HG03139 (cell line): Measurements from ENCODE around the gene RAB3A.
"Not testable (repeated sequence)": the region's sequence is repeated elsewhere in the genome, so short reads cannot be mapped to it uniquely, and the experiment has no call there.

ENCODE experiments used
- ATAC-seq: cut with Tn5 transposase; IDR thresholded peaks from one replicate; pipeline ENCODE4 v1.9.1; 2021; ENCODE audit not compliant: unreplicated experiment

RAB3A gene

GRCh38 chr19:18171605-18172327 is 32.1 kb downstream of the RAB3A start:
- ATAC-seq, result no peak

DNA sequence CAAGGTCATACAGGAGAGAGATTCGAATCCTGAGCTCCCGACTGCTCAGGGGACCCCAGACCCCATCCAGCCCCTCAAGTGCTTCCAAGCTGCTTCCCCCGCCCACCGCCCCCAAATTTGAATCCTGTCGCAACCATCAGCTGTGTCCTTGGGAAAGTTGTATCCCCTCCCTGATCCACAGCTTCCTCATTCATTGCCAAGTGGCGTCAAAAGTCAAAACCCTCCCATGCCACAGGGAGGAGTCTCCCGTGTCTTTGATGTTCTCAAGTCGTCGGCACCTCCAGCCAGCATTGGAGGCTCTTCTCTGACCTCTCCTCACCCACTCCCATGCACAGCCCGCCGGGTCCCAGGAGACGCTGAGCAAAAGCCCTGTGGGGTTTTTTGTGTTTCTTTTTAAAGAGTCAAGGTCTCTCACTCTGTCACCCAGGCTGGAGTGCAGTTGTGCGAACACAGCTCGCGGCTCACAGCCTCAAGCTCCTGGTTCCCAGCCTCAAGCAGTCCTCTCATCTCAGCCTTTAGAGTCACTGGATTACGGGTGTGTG is 33.1 kb downstream of the RAB3A start:
- ATAC-seq, result no peak

DNA sequence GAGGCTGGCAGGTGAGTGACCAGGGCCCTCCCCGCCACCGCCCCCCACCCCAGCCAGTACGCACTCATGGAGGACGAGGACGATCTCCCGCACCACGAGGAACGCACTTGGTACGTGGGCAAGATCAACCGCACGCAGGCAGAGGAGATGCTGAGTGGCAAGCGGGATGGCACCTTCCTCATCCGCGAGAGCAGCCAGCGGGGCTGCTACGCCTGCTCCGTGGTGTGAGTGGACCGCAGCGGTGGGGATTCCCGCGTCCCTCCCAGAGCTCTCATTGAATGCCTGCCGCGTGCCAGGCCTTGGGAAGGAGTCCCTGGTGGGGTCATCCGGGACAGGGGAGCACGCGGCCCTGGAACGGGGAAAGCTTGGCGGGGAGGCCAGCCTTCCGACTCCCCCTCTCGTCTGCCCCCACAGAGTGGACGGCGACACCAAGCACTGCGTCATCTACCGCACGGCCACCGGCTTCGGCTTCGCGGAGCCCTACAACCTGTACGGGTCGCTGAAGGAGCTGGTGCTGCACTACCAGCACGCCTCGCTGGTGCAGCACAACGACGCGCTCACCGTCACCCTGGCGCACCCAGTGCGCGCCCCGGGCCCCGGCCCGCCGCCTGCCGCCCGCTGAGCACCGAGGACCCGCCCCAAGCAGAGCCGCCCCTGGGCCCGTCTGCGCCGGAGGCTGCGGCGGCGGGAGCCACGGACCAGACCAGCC is 35.0 kb downstream of the RAB3A start:
- ATAC-seq, result no peak

DNA sequence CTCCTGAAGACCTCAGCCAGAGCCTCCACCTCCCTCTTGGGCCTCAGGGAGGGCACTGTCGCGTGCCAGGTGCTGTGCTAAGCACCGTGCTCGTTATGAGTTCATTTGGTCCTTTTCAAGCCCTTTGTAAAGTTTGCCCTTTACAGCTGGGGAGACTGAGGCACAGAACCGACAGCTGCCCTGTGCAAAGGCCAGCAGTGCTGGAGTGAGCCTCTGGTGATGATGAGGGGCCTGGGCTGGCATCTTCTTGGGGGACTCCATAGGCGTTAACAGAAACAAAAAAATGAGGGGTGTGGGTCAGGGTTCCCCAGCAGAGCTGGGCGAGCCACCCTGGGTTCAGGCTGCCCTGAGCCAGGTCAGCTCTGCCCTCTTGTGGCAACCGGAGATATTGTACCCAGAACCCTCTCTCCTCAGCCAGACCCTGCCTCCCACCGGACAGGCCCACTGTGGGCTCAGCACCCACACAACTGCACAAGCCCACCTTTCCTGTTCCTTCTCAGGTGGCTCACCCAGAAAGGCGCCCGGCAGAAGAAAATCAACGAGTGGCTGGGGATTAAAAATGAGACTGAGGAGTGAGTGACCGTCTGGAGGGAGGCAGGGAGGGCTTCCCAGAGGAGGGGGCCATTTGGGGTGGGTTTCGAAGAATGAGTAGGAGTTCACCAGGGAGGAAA is 35.7 kb downstream of the RAB3A start:
- ATAC-seq, result no peak

GRCh38 chr19:18167011-18167410 is 36.8 kb downstream of the RAB3A start:
- ATAC-seq, result no peak

- ATAC-seq, result no peak
Measured at GRCh38 chr19:18165794-18166544, 37.9 kb downstream of the RAB3A start.

DNA sequence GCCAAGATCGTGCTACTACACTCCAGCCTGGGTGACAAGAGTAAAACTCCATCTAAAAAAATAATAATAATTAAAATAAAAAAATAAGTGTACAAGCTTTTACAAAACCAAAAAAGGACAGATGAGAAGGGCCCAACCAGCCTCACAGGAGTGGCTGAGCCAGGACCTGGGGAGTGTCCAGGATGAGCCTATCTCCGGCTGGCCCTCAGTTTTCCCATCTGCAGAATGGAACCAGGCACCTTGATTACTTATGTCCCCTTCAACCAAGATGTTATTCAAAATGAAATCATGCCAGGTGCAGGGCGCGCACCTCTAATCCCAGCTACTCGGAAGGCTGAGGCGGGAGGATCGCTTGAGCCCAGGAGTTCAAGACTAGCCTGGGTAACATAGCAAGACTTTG is 39.8 kb downstream of the RAB3A start:
- no peak for ATAC-seq

DNA sequence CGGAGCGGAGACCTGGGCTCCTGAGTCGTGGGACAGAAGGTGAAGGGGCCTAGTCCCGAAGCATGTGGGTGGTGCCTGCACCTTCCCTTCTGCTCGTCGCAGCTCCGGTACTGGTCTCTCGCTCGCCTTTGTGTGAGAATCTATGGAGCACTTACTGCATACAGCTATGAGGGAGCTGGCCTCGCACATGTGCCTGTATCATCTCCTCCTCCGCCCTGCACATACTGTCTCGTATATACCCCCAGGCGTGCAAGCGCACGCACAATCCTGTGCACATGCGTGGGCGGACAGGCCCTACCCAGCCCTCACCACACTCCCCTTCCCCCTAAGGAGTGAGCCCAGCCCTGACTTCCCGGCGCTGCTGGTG is 42.2 kb downstream of the RAB3A start:
- no peak for ATAC-seq

DNA sequence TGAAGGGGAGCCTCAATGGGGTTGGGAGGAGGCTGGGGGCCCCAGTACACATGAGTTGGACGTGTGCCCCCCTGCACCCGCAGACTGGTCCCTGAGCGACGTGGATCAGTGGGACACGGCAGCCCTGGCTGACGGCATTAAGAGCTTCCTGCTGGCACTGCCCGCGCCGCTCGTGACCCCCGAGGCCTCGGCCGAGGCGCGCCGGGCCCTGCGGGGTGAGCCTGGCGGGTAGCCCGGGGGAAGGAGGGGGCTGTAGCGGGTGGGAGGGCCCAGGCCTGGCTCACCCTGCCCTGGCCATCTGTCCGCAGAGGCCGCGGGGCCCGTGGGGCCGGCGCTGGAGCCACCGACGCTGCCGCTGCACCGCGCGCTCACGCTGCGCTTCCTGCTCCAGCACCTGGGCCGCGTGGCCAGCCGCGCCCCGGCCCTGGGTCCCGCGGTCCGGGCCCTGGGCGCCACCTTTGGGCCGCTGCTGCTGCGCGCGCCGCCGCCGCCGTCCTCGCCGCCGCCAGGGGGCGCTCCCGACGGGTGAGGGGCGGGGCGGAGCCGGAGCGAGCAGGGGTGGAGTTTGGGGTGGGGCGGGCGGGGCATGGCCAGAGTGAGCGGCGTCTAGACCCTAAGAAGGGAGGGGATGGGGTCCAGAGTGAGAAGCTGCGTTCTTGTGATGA is 42.7 kb downstream of the RAB3A start:
- peak; percentile 56 for ATAC-seq

GRCh38 chr19:18160493-18160970 is 43.3 kb downstream of the RAB3A start:
- no peak for ATAC-seq

- no peak for ATAC-seq
Measured at GRCh38 chr19:18159810-18160209, 44.0 kb downstream of the RAB3A start.

DNA sequence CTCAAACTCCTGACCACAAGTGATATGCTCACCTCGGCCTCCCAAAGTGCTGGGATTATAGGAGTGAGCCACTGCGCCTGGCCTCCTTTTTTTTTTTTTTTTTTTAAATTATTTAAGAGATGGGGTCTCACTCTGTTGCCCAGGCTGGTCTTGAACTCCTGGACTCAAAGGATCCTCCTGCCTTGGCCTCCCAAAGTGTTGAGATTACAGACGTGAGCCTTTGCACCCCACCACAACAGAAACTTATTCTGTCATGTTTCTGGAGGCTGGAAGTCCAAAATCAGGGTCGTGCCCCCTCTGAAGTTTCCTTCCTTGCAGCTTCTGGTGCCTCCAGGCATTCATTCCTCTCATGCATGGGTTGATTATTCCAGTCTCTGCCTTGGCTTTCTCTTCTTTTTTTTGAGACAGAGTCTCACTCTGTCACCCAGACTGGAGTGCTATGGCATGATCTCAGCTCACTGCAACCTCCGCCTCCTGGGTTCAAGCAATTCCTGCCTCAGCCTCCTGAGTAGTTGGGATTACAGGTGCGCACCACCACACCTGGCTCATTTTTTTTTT is 44.7 kb downstream of the RAB3A start:
- ATAC-seq, result not testable (repeated sequence)

- no peak for ATAC-seq
Measured at GRCh38 chr19:18158467-18158866, 45.4 kb downstream of the RAB3A start.

- no peak for ATAC-seq
Measured at GRCh38 chr19:18157465-18158063, 46.3 kb downstream of the RAB3A start.

DNA sequence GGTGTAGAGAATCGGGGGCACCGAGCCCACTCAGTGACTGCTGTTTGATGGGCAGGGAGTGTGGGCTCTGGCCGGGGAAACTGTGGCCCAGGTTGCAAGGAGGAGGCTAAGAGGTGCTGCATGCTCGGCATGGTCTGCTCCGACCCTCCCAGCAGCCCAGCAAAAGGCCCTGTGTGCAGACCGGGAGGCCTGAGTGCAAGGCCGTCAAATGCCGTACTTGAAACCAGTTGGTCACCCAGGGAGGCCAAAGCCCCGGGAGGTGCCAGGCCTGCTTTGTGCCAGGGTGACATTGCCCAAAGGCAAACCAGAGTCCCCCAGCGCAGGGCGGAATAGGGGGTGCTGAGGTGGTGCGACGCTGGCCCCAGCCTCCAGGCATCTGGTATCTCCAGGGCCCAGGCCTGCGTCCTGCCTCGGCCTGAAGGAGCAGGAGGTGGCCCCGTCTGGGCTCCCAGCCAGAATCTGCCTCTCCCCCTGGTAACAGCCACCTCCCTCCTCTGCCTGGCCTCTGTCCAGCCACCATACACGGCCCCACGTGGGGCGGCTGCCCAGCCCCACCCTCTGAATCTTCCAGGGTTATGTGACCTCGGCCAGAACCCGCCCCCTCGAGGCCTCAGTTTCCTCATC is 46.9 kb downstream of the RAB3A start:
- no peak for ATAC-seq

GRCh38 chr19:18156268-18156667 is 47.6 kb downstream of the RAB3A start:
- ATAC-seq, result no peak

DNA sequence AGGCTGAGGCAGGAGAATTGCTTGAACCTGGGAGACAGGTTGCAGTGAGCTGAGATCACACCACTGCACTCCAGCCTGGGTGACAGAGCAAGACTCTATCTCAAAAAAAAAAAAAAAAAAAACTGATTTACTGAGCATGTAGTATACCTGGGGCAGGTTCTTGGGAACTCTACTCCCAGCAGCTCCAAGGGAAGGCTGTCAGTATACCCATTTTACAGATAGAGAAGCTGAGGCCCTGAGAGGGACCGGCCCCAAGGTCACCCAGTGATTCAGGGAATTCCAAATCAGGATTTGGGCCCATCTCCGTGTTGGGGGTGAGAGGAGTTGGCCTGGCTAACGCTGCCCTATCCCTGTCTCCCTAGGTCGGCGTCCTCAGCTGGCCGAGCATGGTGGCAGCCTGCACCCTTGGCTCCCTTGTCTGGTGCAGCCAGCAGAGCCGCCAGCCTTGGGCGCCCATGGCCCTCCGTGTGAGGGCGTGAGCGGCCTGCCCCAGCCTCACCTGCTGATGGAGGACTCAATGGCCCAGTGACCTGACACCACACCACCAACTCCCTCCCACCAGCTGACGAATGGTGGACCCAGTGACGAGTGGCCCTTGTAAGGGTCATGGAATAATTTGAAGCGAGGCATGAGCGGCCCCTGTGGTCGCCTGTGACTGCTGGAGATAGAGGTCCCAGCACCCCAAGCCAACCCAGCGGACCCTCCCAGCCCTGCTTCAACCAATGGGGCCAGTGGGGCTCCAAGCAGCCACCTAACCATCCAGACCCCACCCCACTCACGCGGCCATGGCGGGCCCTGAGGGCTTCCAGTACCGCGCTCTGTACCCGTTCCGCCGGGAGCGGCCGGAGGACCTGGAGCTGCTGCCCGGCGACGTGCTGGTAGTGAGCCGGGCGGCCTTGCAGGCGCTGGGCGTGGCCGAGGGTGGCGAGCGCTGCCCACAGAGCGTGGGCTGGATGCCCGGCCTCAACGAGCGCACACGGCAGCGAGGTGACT is 48.5 kb downstream of the RAB3A start:
- no peak for ATAC-seq

- ATAC-seq, result no peak
Measured at GRCh38 chr19:18153556-18154134, 50.2 kb downstream of the RAB3A start.
